IgD-negative memory B cell (primary cell): ENCODE results near the gene NOPCHAP1. TPM values are rescaled to one million over a fixed set of nuclear protein-coding genes. Genes with fewer than 3 reads are reported as not detected.
"Not testable (repeated sequence)": the region's sequence is repeated elsewhere in the genome, so short reads cannot be mapped to it uniquely, and the experiment has no call there.

ENCODE experiments used
- H3K27ac Mint-ChIP-seq, 3 donors: one replicate each; pipeline ENCODE4 v1.8.0; 2020 to 2022; ENCODE audit warnings: mild to moderate bottlenecking in 3 of 3, mixed read lengths in 3 of 3, moderate library complexity in 1 of 3
- H3K27me3 Mint-ChIP-seq: one replicate; pipeline ENCODE4 v1.8.0; 2021; ENCODE audit warnings: mixed read lengths
- H3K36me3 Mint-ChIP-seq: one replicate; pipeline ENCODE4 v1.8.0; 2020; ENCODE audit warnings: mild to moderate bottlenecking, mixed read lengths
- H3K4me1 Mint-ChIP-seq, 3 donors: one replicate each; pipeline ENCODE4 v1.8.0; 2020 to 2022; ENCODE audit warnings: mixed read lengths in 3 of 3, mild to moderate bottlenecking in 1 of 3
- H3K4me3 Mint-ChIP-seq, 4 donors: one replicate each; pipeline ENCODE4 v1.8.0; 2020 to 2022; ENCODE audit warnings: mild to moderate bottlenecking in 4 of 4, mixed read lengths in 4 of 4, moderate library complexity in 3 of 4
- H3K9me3 Mint-ChIP-seq, 3 donors: one replicate each; pipeline ENCODE4 v1.8.0; 2020 to 2021; ENCODE audit warnings: mixed read lengths in 3 of 3, mild to moderate bottlenecking in 1 of 3
- polyA plus RNA-seq: library from polyadenylated mRNA; unstranded; fragments of 300-500 nt; fragmentation: Illumina TruSeq; gene quantifications from one replicate; pipeline ENCODE4 v1.2.3, GENCODE V29; 2021

NOPCHAP1 gene
- polyA plus RNA-seq, 1 donor from 2014 or later, result 14.9 TPM

- peaks cover 12 to 24% (median 12%) of the 10 kb centered on the region in 3 donors for H3K4me1 Mint-ChIP-seq
- H3K27ac Mint-ChIP-seq, H3K27me3 Mint-ChIP-seq, H3K4me3 Mint-ChIP-seq, H3K36me3 Mint-ChIP-seq, H3K9me3 Mint-ChIP-seq: not testable (repeated sequence)
Observed at GRCh38 chr12:104977688-104978087, 8.4 kb upstream of the NOPCHAP1 start.

DNA sequence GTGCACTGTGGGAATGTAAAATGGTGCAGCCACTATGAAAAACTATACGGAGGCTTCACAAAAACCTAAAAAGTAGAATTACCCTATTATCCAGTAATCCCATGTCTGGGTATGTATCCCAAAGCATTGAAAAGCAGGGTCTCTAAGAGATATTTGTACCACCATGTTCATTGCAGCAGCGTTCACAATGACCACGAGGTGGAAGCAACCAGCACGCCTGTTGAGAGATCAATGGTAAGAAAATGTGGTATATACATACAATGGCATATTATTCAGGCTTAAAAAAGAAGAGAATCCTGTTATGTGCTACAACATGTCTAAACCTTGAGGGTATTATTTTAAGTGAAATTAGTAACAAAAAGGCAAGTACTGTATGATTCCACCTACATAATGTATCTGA lies 910 bp upstream of the NOPCHAP1 start:
- Mint-ChIP-seq H3K4me3 (peak overlapping the region; percentile 88 to 97 (median 94)), H3K4me1 (peaks cover 16 to 34% (median 26%) of the 10 kb centered on the region in 3 donors), H3K9me3 (peaks cover 0 to 2% (median 0%) of the 10 kb centered on the region in 3 donors), H3K27me3 (no peaks in the 10 kb centered on the region), H3K27ac (no peak overlapping the region), H3K36me3 (peaks cover 5% of the 10 kb centered on the region)

DNA sequence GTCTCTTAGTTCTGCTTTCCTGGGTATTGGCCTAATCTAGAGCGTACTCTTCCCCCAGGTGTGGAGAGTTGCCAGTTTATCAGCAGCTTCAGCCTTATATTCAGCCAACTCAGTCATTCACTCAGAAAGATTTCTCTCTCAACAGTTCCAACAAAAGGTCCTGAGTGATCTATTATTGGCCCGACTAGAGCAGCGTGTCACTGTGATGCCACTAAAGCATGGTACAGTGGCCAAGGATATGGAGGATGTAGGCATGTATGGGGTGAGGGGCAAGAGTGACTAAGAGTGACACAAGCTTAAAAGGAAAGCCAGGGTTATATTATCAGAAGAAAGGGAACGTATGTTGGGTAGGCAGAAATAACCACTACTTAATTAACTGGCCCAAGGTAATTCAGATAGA lies 4.8 kb downstream of the NOPCHAP1 start:
- no peaks in the 10 kb centered on the region for H3K27me3 Mint-ChIP-seq
- no peak overlapping the region for H3K27ac Mint-ChIP-seq
- H3K36me3 Mint-ChIP-seq, result peaks cover 15% of the 10 kb centered on the region
- peaks cover 16 to 29% (median 19%) of the 10 kb centered on the region in 3 donors for H3K4me1 Mint-ChIP-seq
- H3K4me3 Mint-ChIP-seq, result no peak overlapping the region
- H3K9me3 Mint-ChIP-seq, result peaks cover 0 to 2% (median 0%) of the 10 kb centered on the region in 3 donors

- Mint-ChIP-seq H3K4me1 (peaks cover 14 to 26% (median 15%) of the 10 kb centered on the region in 3 donors), H3K27ac (no peak overlapping the region), H3K9me3 (peaks cover 0 to 2% (median 0%) of the 10 kb centered on the region in 3 donors), H3K36me3 (peaks cover 15% of the 10 kb centered on the region), H3K27me3 (no peaks in the 10 kb centered on the region), H3K4me3 (no peak overlapping the region)
Observed at GRCh38 chr12:104991565-104992128, 5.5 kb downstream of the NOPCHAP1 start.

DNA sequence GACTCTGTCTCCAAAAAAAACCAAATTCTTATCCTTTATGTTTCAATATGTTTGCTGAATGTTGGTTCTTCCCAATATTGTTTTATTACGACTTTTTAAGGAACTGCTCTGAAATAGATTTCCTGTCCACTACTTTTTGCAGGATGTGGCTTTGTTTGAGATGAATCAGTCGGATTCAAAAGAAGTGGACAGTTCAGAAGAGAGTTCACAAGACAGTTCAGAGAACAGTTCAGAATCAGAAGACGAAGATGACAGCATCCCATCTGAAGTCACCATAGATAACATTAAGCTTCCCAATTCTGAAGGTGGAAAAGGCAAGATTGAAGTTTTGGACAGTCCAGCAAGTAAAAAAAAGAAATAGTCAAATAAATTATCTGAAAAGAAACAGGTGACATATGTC lies 8.2 kb downstream of the NOPCHAP1 start:
- H3K9me3 Mint-ChIP-seq, result peaks cover 0 to 1% (median 0%) of the 10 kb centered on the region in 3 donors
- H3K36me3 Mint-ChIP-seq, result peaks cover 18% of the 10 kb centered on the region
- peaks cover 0 to 15% (median 0%) of the 10 kb centered on the region in 3 donors for H3K4me1 Mint-ChIP-seq
- no peak overlapping the region for H3K4me3 Mint-ChIP-seq
- H3K27ac Mint-ChIP-seq, result no peak overlapping the region
- H3K27me3 Mint-ChIP-seq, result no peaks in the 10 kb centered on the region

DNA sequence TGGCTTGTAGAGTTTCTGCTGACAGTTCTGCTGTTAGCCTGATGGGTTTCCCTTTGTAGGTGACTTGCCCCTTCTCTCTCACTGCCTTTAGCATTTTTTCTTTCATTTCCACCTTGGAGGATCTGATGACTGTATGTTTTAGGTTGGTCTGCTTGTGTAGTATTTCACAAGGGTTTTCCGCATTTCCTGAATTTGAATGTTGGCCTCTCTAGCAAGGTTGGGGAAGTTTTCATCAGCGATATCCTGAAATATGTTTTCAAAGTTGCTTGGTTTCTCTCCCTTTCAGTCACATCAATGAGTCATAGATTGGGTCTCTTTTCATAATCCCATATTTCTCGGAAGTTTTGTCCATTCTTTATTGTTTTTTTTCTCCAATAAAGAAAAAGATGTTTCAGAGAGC lies 11.4 kb downstream of the NOPCHAP1 start:
- Mint-ChIP-seq H3K27ac (peak overlapping the region in 1 of 3 donors; percentile 7), H3K36me3 (peaks cover 31% of the 10 kb centered on the region), H3K27me3 (no peaks in the 10 kb centered on the region), H3K4me3 (no peak overlapping the region), H3K4me1 (peaks cover 0 to 3% (median 0%) of the 10 kb centered on the region in 3 donors), H3K9me3 (no peaks in the 10 kb centered on the region)

GRCh38 chr12:104998423-104999346 lies 12.6 kb downstream of the NOPCHAP1 start:
- Mint-ChIP-seq H3K27ac (no peak overlapping the region), H3K9me3 (no peaks in the 10 kb centered on the region), H3K4me1 (peaks cover 0 to 3% (median 0%) of the 10 kb centered on the region in 3 donors), H3K27me3 (no peaks in the 10 kb centered on the region), H3K36me3 (peaks cover 36% of the 10 kb centered on the region), H3K4me3 (no peak overlapping the region)

DNA sequence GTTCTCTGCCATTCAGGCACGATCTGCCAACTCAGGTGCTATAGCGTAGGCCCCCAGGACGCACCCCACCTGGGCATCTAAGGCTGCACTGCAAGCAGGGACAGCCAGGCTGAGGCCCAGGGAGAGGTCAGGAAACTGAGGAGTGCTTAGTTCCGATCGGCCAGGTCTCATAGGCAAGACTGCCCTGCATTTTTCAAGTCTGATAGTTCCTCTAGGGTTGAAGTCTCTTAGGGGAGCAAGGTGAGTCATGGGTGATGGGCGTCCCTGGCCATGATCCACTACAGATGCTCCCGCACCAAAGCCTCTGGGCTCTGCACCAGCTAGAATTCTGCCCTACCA lies 13.2 kb downstream of the NOPCHAP1 start:
- H3K27ac Mint-ChIP-seq, result no peak overlapping the region
- no peak overlapping the region for H3K4me3 Mint-ChIP-seq
- peaks cover 39% of the 10 kb centered on the region for H3K36me3 Mint-ChIP-seq
- no peaks in the 10 kb centered on the region for H3K9me3 Mint-ChIP-seq
- H3K27me3 Mint-ChIP-seq, result no peaks in the 10 kb centered on the region
- peaks cover 0 to 3% (median 0%) of the 10 kb centered on the region in 3 donors for H3K4me1 Mint-ChIP-seq

DNA sequence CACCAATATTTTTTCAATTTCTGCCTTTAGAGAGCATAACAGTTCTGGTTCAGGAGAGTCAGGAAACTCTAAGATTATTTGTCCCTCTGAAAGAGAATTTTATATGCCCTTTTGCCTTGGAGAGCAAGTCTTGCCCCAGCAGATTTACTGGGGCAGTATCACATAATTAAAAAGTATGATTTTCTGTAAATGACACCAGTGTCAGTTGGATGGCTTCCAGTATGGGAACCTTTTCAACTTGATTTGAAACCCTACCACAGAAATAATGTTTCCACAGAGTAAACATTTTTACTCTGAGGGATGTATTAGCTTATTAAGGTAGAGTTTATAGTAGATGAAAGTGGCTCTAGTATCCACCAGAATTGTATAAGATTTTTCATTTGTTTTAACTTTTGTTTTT lies 15.4 kb downstream of the NOPCHAP1 start:
- Mint-ChIP-seq H3K27ac (no peak overlapping the region), H3K36me3 (peaks cover 47% of the 10 kb centered on the region), H3K27me3 (no peaks in the 10 kb centered on the region), H3K4me1 (peaks cover 0 to 3% (median 0%) of the 10 kb centered on the region in 3 donors), H3K4me3 (no peak overlapping the region), H3K9me3 (peaks cover 0 to 5% (median 0%) of the 10 kb centered on the region in 3 donors)

GRCh38 chr12:105013892-105014291 lies 27.8 kb downstream of the NOPCHAP1 start:
- Mint-ChIP-seq H3K4me3 (no peak overlapping the region), H3K9me3 (peaks cover 3 to 4% (median 4%) of the 10 kb centered on the region in 3 donors), H3K27ac (no peak overlapping the region), H3K36me3 (peaks cover 29% of the 10 kb centered on the region), H3K27me3 (no peaks in the 10 kb centered on the region), H3K4me1 (peaks cover 0 to 4% (median 0%) of the 10 kb centered on the region in 3 donors)

DNA sequence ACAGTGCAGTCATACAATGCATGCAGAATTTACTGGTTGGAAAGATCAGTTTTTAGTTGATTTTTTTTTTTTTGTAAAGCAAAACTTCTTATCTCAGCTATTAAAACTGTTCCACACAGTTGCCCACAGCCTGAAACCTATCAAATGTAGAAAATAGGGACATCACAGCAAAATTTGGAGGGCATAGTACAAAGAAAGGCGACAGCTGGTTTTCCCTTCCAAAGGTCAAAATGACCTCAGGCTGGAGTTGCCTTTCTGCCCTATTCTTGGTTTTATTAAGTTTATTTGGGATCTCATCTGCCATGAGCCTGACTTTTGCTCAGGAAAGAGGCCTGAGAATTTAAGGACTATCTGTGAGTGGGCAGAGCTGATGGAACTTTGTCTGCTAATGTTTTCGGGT lies 28.5 kb downstream of the NOPCHAP1 start:
- Mint-ChIP-seq H3K4me3 (no peak overlapping the region), H3K27ac (no peak overlapping the region), H3K36me3 (peaks cover 22% of the 10 kb centered on the region), H3K4me1 (peaks cover 0 to 2% (median 0%) of the 10 kb centered on the region in 3 donors), H3K27me3 (no peaks in the 10 kb centered on the region), H3K9me3 (peaks cover 3 to 4% (median 4%) of the 10 kb centered on the region in 3 donors)

- H3K4me1 Mint-ChIP-seq, result peaks cover 0 to 1% (median 0%) of the 10 kb centered on the region in 3 donors
- H3K9me3 Mint-ChIP-seq, result peaks cover 1 to 4% (median 3%) of the 10 kb centered on the region in 3 donors
- H3K27me3 Mint-ChIP-seq, result no peaks in the 10 kb centered on the region
- no peak overlapping the region for H3K27ac Mint-ChIP-seq
- peaks cover 15% of the 10 kb centered on the region for H3K36me3 Mint-ChIP-seq
- H3K4me3 Mint-ChIP-seq, result no peak overlapping the region
Observed at GRCh38 chr12:105015543-105015942, 29.4 kb downstream of the NOPCHAP1 start.

DNA sequence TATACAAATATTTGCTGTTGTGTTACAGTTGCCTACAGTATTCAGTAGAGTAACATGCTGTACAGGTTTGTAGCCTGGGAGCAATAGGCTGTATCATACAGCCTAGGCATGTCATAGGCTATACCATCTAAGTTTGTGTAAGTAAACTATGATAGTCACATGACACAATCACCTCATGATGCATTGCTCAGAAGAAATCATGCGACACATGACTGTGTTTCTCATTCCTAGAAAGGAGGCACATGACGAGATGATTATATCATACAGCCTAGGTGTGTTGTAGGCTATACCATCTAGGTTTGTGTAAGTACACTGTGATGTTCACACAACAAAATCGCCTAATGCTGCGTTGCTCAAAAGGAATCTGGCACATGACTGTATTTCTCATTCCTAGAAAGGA lies 31.9 kb downstream of the NOPCHAP1 start:
- Mint-ChIP-seq H3K4me1 (no peaks in the 10 kb centered on the region), H3K9me3 (no peaks in the 10 kb centered on the region), H3K4me3 (no peak overlapping the region), H3K36me3 (no peaks in the 10 kb centered on the region), H3K27me3 (no peaks in the 10 kb centered on the region), H3K27ac (no peak overlapping the region)

- no peak overlapping the region for H3K4me3 Mint-ChIP-seq
- no peaks in the 10 kb centered on the region for H3K36me3 Mint-ChIP-seq
- H3K27ac Mint-ChIP-seq, result peak overlapping the region in 1 of 3 donors; percentile 27
- H3K4me1 Mint-ChIP-seq, result no peaks in the 10 kb centered on the region
- no peaks in the 10 kb centered on the region for H3K27me3 Mint-ChIP-seq
- H3K9me3 Mint-ChIP-seq, result no peaks in the 10 kb centered on the region
Observed at GRCh38 chr12:105018776-105019175, 32.7 kb downstream of the NOPCHAP1 start.

DNA sequence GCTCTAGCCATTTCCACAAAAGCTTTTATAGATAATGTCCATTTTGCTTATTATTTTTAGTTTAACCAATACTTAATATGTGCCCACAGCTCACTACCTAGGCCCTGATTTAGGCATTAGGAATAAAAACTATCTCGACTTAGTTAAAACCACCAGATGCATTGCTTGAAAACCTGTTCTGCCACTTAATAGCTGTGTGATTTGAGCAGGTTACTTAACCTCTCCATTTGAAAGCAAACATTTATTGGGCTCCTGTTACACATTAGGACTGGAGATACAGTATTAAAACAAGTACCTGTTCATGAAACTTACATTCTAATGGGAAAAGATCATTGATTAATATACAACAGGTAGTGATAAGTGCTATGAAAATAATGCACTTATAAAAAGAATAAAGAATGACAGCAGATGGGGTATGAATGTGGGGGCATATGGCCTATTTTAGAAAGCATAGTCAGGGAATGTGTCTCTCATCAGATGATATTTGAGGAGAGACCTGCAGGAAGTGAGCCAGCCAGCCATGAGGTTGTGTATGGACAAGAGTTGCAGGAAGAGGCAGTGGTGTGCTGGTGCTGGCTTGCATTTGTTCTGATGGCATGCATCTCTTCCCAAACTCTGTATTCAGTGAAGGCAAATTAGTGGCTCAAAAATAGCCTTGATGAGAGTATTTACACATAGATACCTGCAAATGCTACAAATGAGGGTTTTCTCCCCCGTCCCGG lies 34.3 kb downstream of the NOPCHAP1 start:
- no peaks in the 10 kb centered on the region for H3K9me3 Mint-ChIP-seq
- peak overlapping the region in 1 of 3 donors; percentile 8 for H3K27ac Mint-ChIP-seq
- H3K4me3 Mint-ChIP-seq, result no peak overlapping the region
- H3K27me3 Mint-ChIP-seq, result no peaks in the 10 kb centered on the region
- H3K36me3 Mint-ChIP-seq, result no peaks in the 10 kb centered on the region
- H3K4me1 Mint-ChIP-seq, result no peaks in the 10 kb centered on the region
